ENCODE data around the gene CDCP2.
"Not testable (repeated sequence)": the region's sequence is repeated elsewhere in the genome, so short reads cannot be mapped to it uniquely, and the experiment has no call there.

CDCP2 gene

GRCh38 chr1:54167422-54168139, 14.8 kb upstream of the CDCP2 start:
- DNase-seq (ENCODE audit: low spot score) = no peak

- not testable (repeated sequence) for DNase-seq (ENCODE audit: low spot score)
These were observed 13.6 kb upstream of the CDCP2 start for GRCh38 chr1:54166357-54166756.

GRCh38 chr1:54165146-54165545, 12.3 kb upstream of the CDCP2 start:
- no peak for DNase-seq (ENCODE audit: low spot score)

- DNase-seq (ENCODE audit: low spot score) = no peak
These were observed 10.8 kb upstream of the CDCP2 start for GRCh38 chr1:54163573-54163972.

GRCh38 chr1:54163051-54163450, 10.3 kb upstream of the CDCP2 start:
- no peak for DNase-seq (ENCODE audit: low spot score)

- no peak for DNase-seq (ENCODE audit: low spot score)
These were observed 8.8 kb upstream of the CDCP2 start for GRCh38 chr1:54161495-54162168.

GRCh38 chr1:54160351-54160750, 7.6 kb upstream of the CDCP2 start:
- DNase-seq (ENCODE audit: low spot score) = no peak

- no peak for DNase-seq (ENCODE audit: low spot score)
These were observed 7.0 kb upstream of the CDCP2 start for GRCh38 chr1:54159733-54160316.

- DNase-seq (ENCODE audit: low spot score) = no peak
These were observed 5.3 kb upstream of the CDCP2 start for GRCh38 chr1:54158071-54158470.

GRCh38 chr1:54157401-54157800, 4.6 kb upstream of the CDCP2 start:
- no peak for DNase-seq (ENCODE audit: low spot score)

- no peak for DNase-seq (ENCODE audit: low spot score)
These were observed 4.2 kb upstream of the CDCP2 start for GRCh38 chr1:54156986-54157385.

- DNase-seq (ENCODE audit: low spot score) = no peak
These were observed 3.4 kb upstream of the CDCP2 start for GRCh38 chr1:54156201-54156600.

- no peak for DNase-seq (ENCODE audit: low spot score)
These were observed 987 bp upstream of the CDCP2 start for GRCh38 chr1:54153535-54154439.

GRCh38 chr1:54151013-54151412, 1.8 kb downstream of the CDCP2 start:
- no peak for DNase-seq (ENCODE audit: low spot score)

- DNase-seq (ENCODE audit: low spot score) = no peak
These were observed 3.1 kb downstream of the CDCP2 start for GRCh38 chr1:54149734-54150133.

GRCh38 chr1:54144366-54144765, 8.4 kb downstream of the CDCP2 start:
- no peak for DNase-seq (ENCODE audit: low spot score)

- DNase-seq (ENCODE audit: low spot score) = no peak
These were observed 10.5 kb downstream of the CDCP2 start for GRCh38 chr1:54142146-54142900.

- no peak for DNase-seq (ENCODE audit: low spot score)
These were observed 13.1 kb downstream of the CDCP2 start for GRCh38 chr1:54139711-54140110.

- no peak for DNase-seq (ENCODE audit: low spot score)
These were observed 13.8 kb downstream of the CDCP2 start for GRCh38 chr1:54138994-54139393.

GRCh38 chr1:54137534-54138061, 15.2 kb downstream of the CDCP2 start:
- DNase-seq (ENCODE audit: low spot score) = no peak

GRCh38 chr1:54136963-54137533, 15.8 kb downstream of the CDCP2 start:
- DNase-seq (ENCODE audit: low spot score) = no peak
